Measurements from ENCODE around the gene CIRBP. TPM values are rescaled to one million over a fixed set of nuclear protein-coding genes. Genes with fewer than 3 reads are reported as not detected.

CIRBP gene
- total RNA-seq, 4 donors from 2014 or later, result 274 to 578 (median 418) TPM

DNA sequence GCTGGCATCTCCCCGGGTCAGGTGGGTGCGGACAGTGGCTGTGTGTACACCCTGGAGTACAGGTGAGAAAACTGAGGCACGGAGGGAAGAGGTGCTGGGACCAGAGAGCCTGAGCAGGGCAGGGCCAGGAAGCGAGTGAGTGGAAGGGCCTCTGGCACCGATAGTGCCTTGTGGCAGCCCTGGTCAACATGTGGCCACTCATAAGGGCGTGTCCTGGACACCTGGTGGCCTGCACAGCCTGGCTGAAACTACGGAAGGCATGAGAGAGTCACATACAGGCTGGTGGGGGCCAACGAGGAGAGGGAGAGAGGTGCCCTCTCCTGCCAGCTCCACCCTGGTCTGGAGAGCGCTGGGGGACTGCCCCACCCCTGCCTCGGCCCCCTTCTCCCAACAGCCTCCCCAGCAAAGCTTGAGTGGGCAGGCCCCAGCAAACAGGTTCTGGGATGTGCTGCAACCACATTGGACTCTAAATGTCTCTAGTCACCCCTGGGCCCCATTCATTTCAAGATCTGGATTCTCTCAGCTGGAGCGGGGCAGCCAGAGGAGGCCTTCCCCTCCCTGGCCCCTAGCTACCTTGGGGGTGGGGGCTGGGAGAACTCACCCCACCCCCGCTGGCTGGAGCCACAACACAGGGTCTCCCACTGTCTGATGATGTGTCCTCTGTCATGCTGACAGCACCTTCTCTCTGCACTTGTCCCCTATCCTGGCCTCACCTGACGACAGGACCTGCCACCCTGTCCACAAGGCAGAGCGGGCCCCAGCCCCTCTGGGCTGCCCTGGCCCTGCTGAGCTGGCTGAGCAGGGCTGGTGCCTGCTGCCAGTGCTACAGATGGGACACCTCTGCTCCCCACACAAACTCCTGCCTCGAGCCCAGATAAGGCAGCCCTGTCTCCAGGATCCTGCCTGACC, 37.1 kb upstream of the CIRBP start:
- Histone ChIP-seq H3K4me1 (peaks cover 2% of the 10 kb centered on the region in 2 donors), H3K27me3 (peaks cover under 1 to 6% (median 4%) of the 10 kb centered on the region in 3 donors), H3K4me3 (no peak overlapping the region), H3K36me3 (peaks cover 0 to 4% of the 10 kb centered on the region in 2 donors), H3K9me3 (no peaks in the 10 kb centered on the region), H3K27ac (peak overlapping the region in 2 of 4 donors; percentile 0 to 40)
- TF ChIP-seq POLR2A (IDR thresholded peaks at IDR 0.05) (no peak), CTCF (IDR thresholded peaks at IDR 0.05 in 4 of 5, conservative IDR thresholded peaks at IDR 0.05 in 1 of 5) (no peak)
- ATAC-seq (peak in 1 of 2 donors; percentile 25), DNase-seq (no peak)
- in situ Hi-C loops (cut with MboI; ENCODE audit: low sequenced_read_pairs in 4 of 4), result no loop called here
- intact Hi-C loops (cut with DNase I; ENCODE audit: low total_unique reads), result no loop called here

GRCh38 chr19:1232652-1233072, 36.5 kb upstream of the CIRBP start:
- no peak for TF ChIP-seq POLR2A (IDR thresholded peaks at IDR 0.05)
- no peak for TF ChIP-seq CTCF (IDR thresholded peaks at IDR 0.05 in 4 of 5, conservative IDR thresholded peaks at IDR 0.05 in 1 of 5)
- H3K27me3 ChIP-seq, result peaks cover 4 to 6% (median 5%) of the 10 kb centered on the region in 3 donors
- peak overlapping the region in 1 of 4 donors; percentile 40 for H3K27ac ChIP-seq
- ATAC-seq (no peak), DNase-seq (no peak)
- in situ Hi-C loops (cut with MboI; ENCODE audit: low sequenced_read_pairs in 4 of 4) (no loop called here), intact Hi-C loops (cut with DNase I; ENCODE audit: low total_unique reads) (no loop called here)
- no peak overlapping the region for H3K4me3 ChIP-seq
- peaks cover 3 to 7% of the 10 kb centered on the region in 2 donors for H3K4me1 ChIP-seq
- H3K9me3 ChIP-seq, result no peaks in the 10 kb centered on the region
- no peaks in the 10 kb centered on the region for H3K36me3 ChIP-seq

- intact Hi-C loops (cut with DNase I; ENCODE audit: low total_unique reads), result no loop called here
- Histone ChIP-seq H3K27ac (no peak overlapping the region), H3K27me3 (peaks cover 4 to 6% (median 5%) of the 10 kb centered on the region in 3 donors), H3K9me3 (no peaks in the 10 kb centered on the region), H3K4me1 (peaks cover 3 to 9% of the 10 kb centered on the region in 2 donors), H3K36me3 (no peaks in the 10 kb centered on the region), H3K4me3 (no peak overlapping the region)
- no peak for ATAC-seq
- no peak for DNase-seq
- in situ Hi-C loops (cut with MboI; ENCODE audit: low sequenced_read_pairs in 4 of 4), result no loop called here
- TF ChIP-seq CTCF (IDR thresholded peaks at IDR 0.05 in 4 of 5, conservative IDR thresholded peaks at IDR 0.05 in 1 of 5), result no peak
- TF ChIP-seq POLR2A (IDR thresholded peaks at IDR 0.05), result no peak
These were observed 35.9 kb upstream of the CIRBP start for GRCh38 chr19:1233115-1233667.

- H3K4me3 ChIP-seq, result no peak overlapping the region
- no peak overlapping the region for H3K27ac ChIP-seq
- DNase-seq (no peak), ATAC-seq (no peak)
- in situ Hi-C loops (cut with MboI; ENCODE audit: low sequenced_read_pairs in 4 of 4) (no loop called here), intact Hi-C loops (cut with DNase I; ENCODE audit: low total_unique reads) (no loop called here)
- H3K27me3 ChIP-seq, result peaks cover 4 to 6% (median 5%) of the 10 kb centered on the region in 3 donors
- H3K36me3 ChIP-seq, result no peaks in the 10 kb centered on the region
- H3K4me1 ChIP-seq, result peaks cover 3 to 15% of the 10 kb centered on the region in 2 donors
- no peaks in the 10 kb centered on the region for H3K9me3 ChIP-seq
- no peak for TF ChIP-seq POLR2A (IDR thresholded peaks at IDR 0.05)
- no peak for TF ChIP-seq CTCF (IDR thresholded peaks at IDR 0.05 in 4 of 5, conservative IDR thresholded peaks at IDR 0.05 in 1 of 5)
These were observed 34.8 kb upstream of the CIRBP start for GRCh38 chr19:1234051-1234954.
